MM.1S (cell line): ENCODE results near the gene POLR2H.
A peak's percentile ranks its signal among the peaks of the same experiment; 100 is the strongest.

Experiments
- EZH2 ChIP-seq: fragments of 300-600 bp; sonication (generic); optimal IDR thresholded peaks from 2 replicates; pipeline ENCODE3; 2017; ENCODE audit warnings: low read depth, mild to moderate bottlenecking, antibody characterized with exemption, low read length, mixed read lengths
- EZH2phosphoT487 ChIP-seq: fragments of 300-600 bp; sonication (generic); IDR thresholded peaks from 2 replicates; pipeline ENCODE4 v1.6.1; 2018; ENCODE audit warnings: antibody characterized with exemption, low read length
- TF ChIP-seq, protein P1 (sequence below): fragments of 300-600 bp; sonication (generic); IDR thresholded peaks from 2 replicates; pipeline ENCODE4 v1.5.1; 2016; ENCODE audit warnings: antibody characterized with exemption, low read length, mixed read lengths

DNA sequence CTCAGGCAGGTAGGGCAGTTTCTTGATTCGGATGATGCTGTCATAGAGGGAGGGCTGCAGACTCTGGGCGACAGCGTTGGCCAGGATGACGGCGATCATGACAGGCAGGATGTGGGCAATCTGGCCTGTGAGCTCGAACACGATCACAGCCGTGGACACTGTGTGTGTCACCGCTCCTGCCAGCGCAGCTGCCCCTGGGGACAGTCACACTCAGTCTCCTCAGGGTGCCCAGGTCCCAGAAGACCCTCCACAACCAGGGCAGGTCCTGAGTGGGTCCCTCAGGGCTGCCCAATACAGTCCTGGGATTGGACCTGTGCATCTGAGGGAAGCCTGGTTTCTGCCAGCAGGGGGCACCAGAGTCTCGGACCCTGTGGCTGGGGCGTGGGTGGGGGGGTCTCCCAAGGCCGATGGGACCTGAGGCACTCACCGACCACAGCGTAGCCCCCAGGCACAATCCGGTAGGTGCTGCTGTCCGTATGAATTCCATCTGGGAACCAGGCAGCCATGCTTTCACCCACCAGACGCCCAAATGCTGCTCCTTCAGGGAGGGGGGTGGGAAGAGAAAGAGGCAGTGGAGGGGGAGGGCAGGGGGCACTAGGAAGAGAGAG lies 7.3 kb upstream of the POLR2H start:
- TF ChIP-seq EZH2 (no peak), EZH2phosphoT487 (no peak)
- TF ChIP-seq, protein P1, sequence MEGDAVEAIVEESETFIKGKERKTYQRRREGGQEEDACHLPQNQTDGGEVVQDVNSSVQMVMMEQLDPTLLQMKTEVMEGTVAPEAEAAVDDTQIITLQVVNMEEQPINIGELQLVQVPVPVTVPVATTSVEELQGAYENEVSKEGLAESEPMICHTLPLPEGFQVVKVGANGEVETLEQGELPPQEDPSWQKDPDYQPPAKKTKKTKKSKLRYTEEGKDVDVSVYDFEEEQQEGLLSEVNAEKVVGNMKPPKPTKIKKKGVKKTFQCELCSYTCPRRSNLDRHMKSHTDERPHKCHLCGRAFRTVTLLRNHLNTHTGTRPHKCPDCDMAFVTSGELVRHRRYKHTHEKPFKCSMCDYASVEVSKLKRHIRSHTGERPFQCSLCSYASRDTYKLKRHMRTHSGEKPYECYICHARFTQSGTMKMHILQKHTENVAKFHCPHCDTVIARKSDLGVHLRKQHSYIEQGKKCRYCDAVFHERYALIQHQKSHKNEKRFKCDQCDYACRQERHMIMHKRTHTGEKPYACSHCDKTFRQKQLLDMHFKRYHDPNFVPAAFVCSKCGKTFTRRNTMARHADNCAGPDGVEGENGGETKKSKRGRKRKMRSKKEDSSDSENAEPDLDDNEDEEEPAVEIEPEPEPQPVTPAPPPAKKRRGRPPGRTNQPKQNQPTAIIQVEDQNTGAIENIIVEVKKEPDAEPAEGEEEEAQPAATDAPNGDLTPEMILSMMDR, result peak; percentile 91
